AG09319 (cell line): ENCODE results near the gene SYNCRIP.
"Not testable (repeated sequence)": the region's sequence is repeated elsewhere in the genome, so short reads cannot be mapped to it uniquely, and the experiment has no call there.

Source experiments
- DNase-seq: peaks from one replicate; pipeline ENCODE4 v3.0.0-alpha.2; 2010; ENCODE audit warnings: low read depth; ENCODE audit errors: extremely low read depth
- CTCF ChIP-seq: IDR thresholded peaks from 2 replicates; pipeline ENCODE4 v1.5.1; 2011; ENCODE audit warnings: low read depth, mild to moderate bottlenecking, inconsistent platforms, low read length, moderate library complexity

Gene SYNCRIP

GRCh38 chr6:85576476-85576875 lies 66.2 kb downstream of the SYNCRIP start:
- no peak for DNase-seq

GRCh38 chr6:85574932-85575598 lies 67.6 kb downstream of the SYNCRIP start:
- no peak for TF ChIP-seq CTCF
- DNase-seq: peak; percentile 15

More at GRCh38 chr6:85576476-85576875, 66.2 kb downstream of the SYNCRIP start:
- TF ChIP-seq CTCF: no peak

- no peak for DNase-seq
- TF ChIP-seq CTCF: no peak
Observed at GRCh38 chr6:85569323-85569722, 73.4 kb downstream of the SYNCRIP start.

- TF ChIP-seq CTCF: no peak
- DNase-seq: no peak
Observed at GRCh38 chr6:85568411-85568810, 74.3 kb downstream of the SYNCRIP start.

DNA sequence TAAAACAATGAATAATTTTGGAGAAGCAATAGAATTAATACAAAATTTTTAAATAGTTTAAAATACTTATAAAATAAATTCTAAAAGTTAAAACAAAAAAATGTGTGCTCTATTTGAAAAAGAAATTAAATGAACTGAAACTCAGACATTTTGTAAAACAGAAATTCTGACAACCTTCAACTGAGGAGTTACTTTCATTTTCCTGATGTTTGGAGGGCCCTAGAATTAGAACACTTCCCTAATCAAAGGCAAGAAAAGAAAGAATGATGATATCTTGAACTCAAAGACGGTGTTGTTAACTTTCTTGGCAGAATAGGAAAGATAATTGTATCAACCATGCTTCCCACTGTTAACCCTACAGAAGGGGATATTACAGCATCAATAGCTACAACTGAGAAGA lies 77.0 kb downstream of the SYNCRIP start:
- TF ChIP-seq CTCF: no peak
- no peak for DNase-seq

GRCh38 chr6:85564223-85564622 lies 78.5 kb downstream of the SYNCRIP start:
- DNase-seq: not testable (repeated sequence)
